IMR-90 (cell line): ENCODE results near the gene SGMS1. TPM values are rescaled to one million over a fixed set of nuclear protein-coding genes. Genes with fewer than 3 reads are reported as not detected.
"Not testable (repeated sequence)": the region's sequence is repeated elsewhere in the genome, so short reads cannot be mapped to it uniquely, and the experiment has no call there.

Source experiments
- ATAC-seq: fragments of 200-7000 bp; cut with Tn5 transposase; 2 replicates; pipeline ENCODE4 v1.9.1; 2020; ENCODE audit warnings: low read depth, mild to moderate bottlenecking, moderate library complexity
- BruUV-seq: library from RNA; stranded (reverse); fragments of 400-500 nt; replicated peaks from 2 replicates; lab custom pipeline; 2021; lab: Mats Ljungman, UMichigan
- CTCF ChIA-PET: fragments of 300-600 bp; formaldehyde crosslinking; extraction: SDS; loops from one replicate; lab custom pipeline; 2021; ENCODE audit warnings: antibody characterized with exemption; lab: Yijun Ruan, JAX
- POLR2A ChIA-PET: fragments of 300-600 bp; sonication (Branson Sonifier 250); formaldehyde crosslinking; loops from one replicate; lab custom pipeline; 2022; ENCODE audit warnings: antibody characterized with exemption; ENCODE audit not compliant: unreplicated experiment; lab: Charles Lee
- DNase-seq: peaks from one replicate; pipeline ENCODE4 v3.0.0; 2013
- H2AFZ ChIP-seq: replicated peaks from 2 replicates; pipeline ENCODE3; 2013; ENCODE audit warnings: low read length, mild to moderate bottlenecking; ENCODE audit not compliant: poor library complexity
- H2AK5ac ChIP-seq: 2 replicates; pipeline ENCODE4 v1.6.1; 2013; ENCODE audit warnings: low read depth, low read length, inconsistent platforms
- H2AK9ac ChIP-seq: replicated peaks from 2 replicates; pipeline ENCODE3; 2013; ENCODE audit warnings: mild to moderate bottlenecking, low read depth, low read length, moderate library complexity; ENCODE audit not compliant: poor library complexity
- H2BK120ac ChIP-seq: 2 replicates; pipeline ENCODE4 v1.6.1; 2013; ENCODE audit warnings: low read depth, low read length, inconsistent platforms
- H2BK15ac ChIP-seq: 3 replicates; pipeline ENCODE4 v1.6.1; 2013; ENCODE audit warnings: low read depth, low read length, inconsistent platforms
- H2BK20ac ChIP-seq: 2 replicates; pipeline ENCODE4 v1.6.1; 2013; ENCODE audit warnings: low read depth, mild to moderate bottlenecking, inconsistent platforms, low read length, moderate library complexity
- H2BK5ac ChIP-seq: 2 replicates; pipeline ENCODE4 v1.6.1; 2013; ENCODE audit warnings: mild to moderate bottlenecking, low read depth, low read length, inconsistent platforms; ENCODE audit not compliant: poor library complexity, severe bottlenecking
- H3K14ac ChIP-seq: replicated peaks from 2 replicates; pipeline ENCODE4 v1.6.1; 2013; ENCODE audit warnings: low read depth, low read length, inconsistent platforms
- H3K18ac ChIP-seq: 2 replicates; pipeline ENCODE4 v1.6.1; 2013; ENCODE audit warnings: low read depth, low read length, control low read depth
- H3K23ac ChIP-seq: 2 replicates; pipeline ENCODE4 v1.6.1; 2013; ENCODE audit warnings: low read depth, low read length, inconsistent platforms
- H3K27ac ChIP-seq: 2 replicates; pipeline ENCODE4 v1.5.1; 2013; ENCODE audit warnings: mild to moderate bottlenecking, control low read depth, low read length; ENCODE audit not compliant: insufficient read depth
- H3K27me3 ChIP-seq: 2 replicates; pipeline ENCODE4 v1.6.1; 2013; ENCODE audit warnings: low read length; ENCODE audit not compliant: control insufficient read depth, insufficient read depth
- H3K36me3 ChIP-seq: 2 replicates; pipeline ENCODE4 v1.6.1; 2013; ENCODE audit warnings: low read length, mixed read lengths; ENCODE audit not compliant: control insufficient read depth, insufficient read depth
- H3K4ac ChIP-seq: 2 replicates; pipeline ENCODE4 v1.6.1; 2013; ENCODE audit warnings: low read depth, low read length, inconsistent platforms
- H3K4me1 ChIP-seq: 2 replicates; pipeline ENCODE4 v1.6.1; 2013; ENCODE audit warnings: low read length, mixed read lengths; ENCODE audit not compliant: control insufficient read depth, insufficient read depth
- H3K4me2 ChIP-seq: 2 replicates; pipeline ENCODE4 v1.6.1; 2013; ENCODE audit warnings: low read depth, mild to moderate bottlenecking, control low read depth, low read length, moderate library complexity
- H3K4me3 ChIP-seq: 2 replicates; pipeline ENCODE4 v1.5.1; 2013; ENCODE audit warnings: low read depth, mild to moderate bottlenecking, control low read depth, low read length, moderate library complexity; ENCODE audit not compliant: insufficient read depth
- H3K56ac ChIP-seq: 2 replicates; pipeline ENCODE4 v1.6.1; 2013; ENCODE audit warnings: low read length, inconsistent platforms; ENCODE audit not compliant: insufficient read depth; ENCODE audit errors: extremely low read depth
- H3K79me1 ChIP-seq, 2 experiments: 2 replicates each; pipeline ENCODE4 v1.6.1; 2013; ENCODE audit warnings: low read length in 2 of 2, inconsistent platforms in 1 of 2, low read depth in 1 of 2
- H3K9ac ChIP-seq: 2 replicates; pipeline ENCODE4 v1.6.1; 2013; ENCODE audit warnings: low read depth, low read length, control low read depth
- H3K9me1 ChIP-seq: 2 replicates; pipeline ENCODE4 v1.6.1; 2013; ENCODE audit warnings: low read length, inconsistent platforms; ENCODE audit not compliant: insufficient read depth
- H3K9me3 ChIP-seq: 2 replicates; pipeline ENCODE4 v1.6.1; 2013; ENCODE audit warnings: low read length; ENCODE audit not compliant: control insufficient read depth, insufficient read depth
- H4K20me1 ChIP-seq: 2 replicates; pipeline ENCODE4 v1.6.1; 2013; ENCODE audit warnings: low read length, inconsistent platforms; ENCODE audit not compliant: insufficient read depth
- H4K5ac ChIP-seq: 2 replicates; pipeline ENCODE4 v1.6.1; 2013; ENCODE audit warnings: mild to moderate bottlenecking, low read depth, low read length, control low read depth
- H4K8ac ChIP-seq, 2 experiments: 2 replicates each; pipeline ENCODE4 v1.6.1; 2013; ENCODE audit warnings: low read depth in 2 of 2, low read length in 2 of 2, control low read depth in 1 of 2, inconsistent platforms in 1 of 2
- H4K91ac ChIP-seq: 2 replicates; pipeline ENCODE4 v1.6.1; 2013; ENCODE audit warnings: low read depth, low read length, inconsistent platforms; ENCODE audit not compliant: insufficient read depth
- CHD1 ChIP-seq: IDR thresholded peaks from 2 replicates; pipeline ENCODE4 v1.6.1; 2012; ENCODE audit warnings: low read depth, low read length, improper control_type of control experiment
- NFE2L2 ChIP-seq: fragments of 150-350 bp; IDR thresholded peaks from 2 replicates; pipeline ENCODE4 v1.6.1; 2016; ENCODE audit warnings: low read depth, mild to moderate bottlenecking, low read length
- WGBS, 2 experiments: methylation state at CpG; one replicate each; pipeline versions ENCODE4 v1.1.5 to v1.1.7; 2013; ENCODE audit warnings: missing lambda C conversion rate in 2 of 2; ENCODE audit not compliant: insufficient read length in 1 of 2; ENCODE audit errors: extremely low coverage in 2 of 2; 5-methylcytosine and 5-hydroxymethylcytosine counted together
- dilution Hi-C: fragments of 300-500 bp; cut with HindIII; formaldehyde crosslinking; loops from one replicate; pipeline ENCODE4 v1.14.3; 2018; ENCODE audit warnings: low sequenced_read_pairs; ENCODE audit not compliant: unreplicated experiment
- in situ Hi-C: fragments of 300-500 bp; cut with MboI; formaldehyde crosslinking; loops from 3 replicates; pipeline ENCODE4 v1.14.3; 2019; ENCODE audit warnings: low sequenced_read_pairs, inconsistent platforms, mixed read lengths
- intact Hi-C: fragments of 100-400 bp; cut with micrococcal nuclease; formaldehyde crosslinking; loops from 2 replicates; pipeline ENCODE4 v1.10.0; 2022
- polyA plus RNA-seq, 3 experiments: library from polyadenylated mRNA; depleted of rRNA; stranded (reverse); fragments of >200 nt; gene quantifications; 2 replicates each; pipeline ENCODE4 v1.2.3, GENCODE V29; 2012; ENCODE audit warnings: low replicate concordance in 1 of 3
- total RNA-seq: library from RNA; depleted of rRNA; stranded (reverse); fragments of >200 nt; gene quantifications from 2 replicates; pipeline ENCODE4 v1.2.3, GENCODE V29; 2012

SGMS1 gene
- total and polyA plus RNA-seq, 2 of the 4 experiments (the other 2 are of a cell fraction) = 9.8 to 30.8 TPM

GRCh38 chr10:50503661-50504320, 120.0 kb downstream of the SGMS1 start:
- CTCF ChIA-PET = interaction anchor here (0.6 to 1.2 kb wide), 3 partner anchors 9 to 110 kb away, joined by 3 to 4 read pairs (median 4); no protein-coding TSS in a partner anchor
- H3K79me1 ChIP-seq = peaks cover 8 to 17% of the 10 kb centered on the region in 2 experiments; a peak in 3 of 4 replicates
- DNase-seq (no peak), ATAC-seq (no peak)
- no TSS peak for BruUV-seq
- intact Hi-C loops (no loop called here), in situ Hi-C loops (no loop called here), dilution Hi-C loops (no loop called here)
- POLR2A ChIA-PET = no interaction called here
- no peak overlapping the region for H3K23ac ChIP-seq
- H3K14ac ChIP-seq = no peak overlapping the region
- H4K5ac ChIP-seq = no peak overlapping the region
- no peak overlapping the region for H3K4me2 ChIP-seq
- no peak overlapping the region for H2BK120ac ChIP-seq
- no peak overlapping the region for H4K8ac ChIP-seq
- no peak overlapping the region for H2BK15ac ChIP-seq
- H3K56ac ChIP-seq = no peak overlapping the region
- H2AK5ac ChIP-seq = no peak overlapping the region
- no peaks in the 10 kb centered on the region for H3K27me3 ChIP-seq
- H3K9ac ChIP-seq = no peak overlapping the region
- H3K36me3 ChIP-seq = no peaks in the 10 kb centered on the region
- H3K18ac ChIP-seq = no peak overlapping the region
- no peak overlapping the region for H3K27ac ChIP-seq
- no peaks in the 10 kb centered on the region for H3K9me3 ChIP-seq
- WGBS, 2 experiments = 72% methylated on average over 4 of the region's 10 CpGs; no CpG with 5 or more reads in 1 of the 2 experiments
- H3K4ac ChIP-seq = no peak overlapping the region
- 0 out of 2 replicates have a peak, but pooled peaks cover 5% of the 10 kb centered on the region for H4K20me1 ChIP-seq
- H4K91ac ChIP-seq = no peak overlapping the region
- H3K4me3 ChIP-seq = no peak overlapping the region
- H2AK9ac ChIP-seq = no peak overlapping the region
- no peak for TF ChIP-seq NFE2L2
- no peak for TF ChIP-seq CHD1
- peaks cover 9% of the 10 kb centered on the region for H3K9me1 ChIP-seq
- no peak overlapping the region; the same call in 1 of the 2 replicates for H2BK20ac ChIP-seq
- H2BK5ac ChIP-seq = no peak overlapping the region
- H2AFZ ChIP-seq = no peak overlapping the region
- peaks cover 2% of the 10 kb centered on the region; the same call in 1 of the 2 replicates for H3K4me1 ChIP-seq

GRCh38 chr10:50503156-50503555, 120.6 kb downstream of the SGMS1 start:
- H3K4me1 ChIP-seq, H3K27me3 ChIP-seq, H4K91ac ChIP-seq, intact Hi-C loops, H3K56ac ChIP-seq, dilution Hi-C loops, POLR2A ChIA-PET, H4K5ac ChIP-seq, in situ Hi-C loops, DNase-seq, H3K23ac ChIP-seq, BruUV-seq, H3K9me1 ChIP-seq, H2AK9ac ChIP-seq, H3K9ac ChIP-seq, H2BK15ac ChIP-seq, H3K4ac ChIP-seq, H3K27ac ChIP-seq, ATAC-seq, H2BK5ac ChIP-seq, H4K8ac ChIP-seq, H2BK20ac ChIP-seq, H4K20me1 ChIP-seq, H3K4me3 ChIP-seq, H2BK120ac ChIP-seq, H3K4me2 ChIP-seq, H3K18ac ChIP-seq, H3K9me3 ChIP-seq, H3K36me3 ChIP-seq, H2AK5ac ChIP-seq, H2AFZ ChIP-seq, H3K14ac ChIP-seq: not testable (repeated sequence)
- peaks cover 8 to 14% of the 10 kb centered on the region in 2 experiments; a peak in 3 of 4 replicates for H3K79me1 ChIP-seq
- 100% methylated on average over 1 of the region's 4 CpGs; no CpG with 5 or more reads in 1 of the 2 experiments for WGBS, 2 experiments
- CTCF ChIA-PET = interaction anchor here (1.2 kb wide), 1 partner anchor 9 kb away, joined by 4 read pairs; no protein-coding TSS in a partner anchor
